Occipital lobe (tissue), 2 donors: Measurements from ENCODE around the gene PDSS2. TPM values are rescaled to one million over a fixed set of nuclear protein-coding genes. Genes with fewer than 3 reads are reported as not detected.

Experiments used
- small RNA-seq: library from RNA; depleted of rRNA; stranded (forward); fragments of <200 nt; gene quantifications from one replicate; pipeline ENCODE3, GENCODE V24; 2014
- total RNA-seq: library from RNA; depleted of rRNA; stranded (reverse); fragments of >200 nt; gene quantifications from one replicate; pipeline ENCODE4 v1.2.3, GENCODE V29; 2014

The PDSS2 gene
- total RNA-seq, 1 donor from 2014 or later, result 11.5 TPM

Small RNAs within 50 kb of the gene (small RNA-seq; reads per million reads assigned to genes)
- not detected for gene AL591516.1
- not detected for gene RNU6-1299P

Other genes with a start within 250 kb of the PDSS2 start
- 56.9 TPM for gene SOBP, start 30.6 kb upstream of the PDSS2 start, total RNA-seq